MM.1S (cell line): Measurements from ENCODE around the gene VPS35L.

Source experiments
- DNase-seq: peaks from one replicate; pipeline ENCODE4 v3.0.0-alpha.2; 2015
- H2AFZ ChIP-seq: fragments of 300-600 bp; sonication (generic); 2 replicates; pipeline ENCODE4 v1.6.0; 2016; ENCODE audit warnings: antibody characterized with exemption, low read length
- H3F3A ChIP-seq: fragments of 300-600 bp; sonication (generic); 2 replicates; pipeline ENCODE4 v1.6.1; 2016; ENCODE audit warnings: mild to moderate bottlenecking, antibody characterized with exemption, low read length, moderate library complexity, mixed read lengths; ENCODE audit not compliant: insufficient read depth
- H3K27ac ChIP-seq: fragments of 300-600 bp; sonication (generic); 2 replicates; pipeline ENCODE4 v1.5.1; 2016; ENCODE audit warnings: mild to moderate bottlenecking, low read length
- H3K27me3 ChIP-seq: fragments of 300-600 bp; sonication (generic); replicated peaks from 2 replicates; pipeline ENCODE4 v1.6.0; 2016; ENCODE audit warnings: low read length; ENCODE audit not compliant: insufficient read depth
- H3K36me3 ChIP-seq: fragments of 300-600 bp; sonication (generic); replicated peaks from 2 replicates; pipeline ENCODE4 v1.6.1; 2016; ENCODE audit warnings: mild to moderate bottlenecking, low read length, mixed read lengths; ENCODE audit not compliant: insufficient read depth
- H3K4me1 ChIP-seq: fragments of 300-600 bp; sonication (generic); 2 replicates; pipeline ENCODE4 v1.6.1; 2016; ENCODE audit warnings: low read length, mixed read lengths
- H3K4me2 ChIP-seq: fragments of 300-600 bp; sonication (generic); 2 replicates; pipeline ENCODE4 v1.6.0; 2016; ENCODE audit warnings: low read depth, low read length
- H3K4me3 ChIP-seq: fragments of 300-600 bp; sonication (generic); 2 replicates; pipeline ENCODE4 v1.5.1; 2016; ENCODE audit warnings: low read length, mixed read lengths
- H3K79me2 ChIP-seq: fragments of 300-600 bp; sonication (generic); 2 replicates; pipeline ENCODE4 v1.6.1; 2016; ENCODE audit warnings: mixed run types, low read length, mixed read lengths
- H3K9ac ChIP-seq: fragments of 300-600 bp; sonication (generic); 2 replicates; pipeline ENCODE4 v1.6.1; 2016; ENCODE audit warnings: low read length, mixed read lengths
- H3K9me2 ChIP-seq: fragments of 300-600 bp; sonication (generic); replicated peaks from 2 replicates; pipeline ENCODE4 v1.6.1; 2016; ENCODE audit warnings: mild to moderate bottlenecking, low read length, mixed read lengths; ENCODE audit not compliant: insufficient read depth
- H3K9me3 ChIP-seq: fragments of 300-600 bp; sonication (generic); replicated peaks from 2 replicates; pipeline ENCODE4 v1.6.1; 2016; ENCODE audit warnings: mild to moderate bottlenecking, low read length, mixed read lengths; ENCODE audit not compliant: insufficient read depth
- H4K20me1 ChIP-seq: fragments of 300-600 bp; sonication (generic); 2 replicates; pipeline ENCODE4 v1.6.1; 2016; ENCODE audit warnings: mild to moderate bottlenecking, low read length, moderate library complexity, mixed read lengths; ENCODE audit not compliant: insufficient read depth
- CTCF ChIP-seq: fragments of 300-600 bp; sonication (generic); IDR thresholded peaks from 2 replicates; pipeline ENCODE4 v1.5.1; 2016; ENCODE audit warnings: antibody characterized with exemption, low read length, mixed read lengths
- EZH2 ChIP-seq: fragments of 300-600 bp; sonication (generic); optimal IDR thresholded peaks from 2 replicates; pipeline ENCODE3; 2017; ENCODE audit warnings: low read depth, mild to moderate bottlenecking, antibody characterized with exemption, low read length, mixed read lengths
- EZH2phosphoT487 ChIP-seq: fragments of 300-600 bp; sonication (generic); IDR thresholded peaks from 2 replicates; pipeline ENCODE4 v1.6.1; 2018; ENCODE audit warnings: antibody characterized with exemption, low read length

The VPS35L gene

GRCh38 chr16:19574615-19575014, 19.1 kb downstream of the VPS35L start:
- no peak overlapping the region for H3K9ac ChIP-seq
- no peak overlapping the region for H2AFZ ChIP-seq
- no peaks in the 10 kb centered on the region for H4K20me1 ChIP-seq
- no peaks in the 10 kb centered on the region for H3F3A ChIP-seq
- H3K4me1 ChIP-seq: no peaks in the 10 kb centered on the region
- H3K27ac ChIP-seq: no peak overlapping the region
- no peaks in the 10 kb centered on the region for H3K9me2 ChIP-seq
- DNase-seq: no peak
- H3K36me3 ChIP-seq: no peaks in the 10 kb centered on the region
- no peak overlapping the region for H3K4me2 ChIP-seq
- no peak overlapping the region for H3K4me3 ChIP-seq
- H3K79me2 ChIP-seq: no peaks in the 10 kb centered on the region
- H3K27me3 ChIP-seq: no peaks in the 10 kb centered on the region
- TF ChIP-seq EZH2phosphoT487 (no peak), EZH2 (no peak), CTCF (no peak)
- H3K9me3 ChIP-seq: no peaks in the 10 kb centered on the region

GRCh38 chr16:19578378-19578971, 23.0 kb downstream of the VPS35L start:
- no peaks in the 10 kb centered on the region for H3K79me2 ChIP-seq
- H4K20me1 ChIP-seq: no peaks in the 10 kb centered on the region
- no peak overlapping the region for H3K9ac ChIP-seq
- H3K9me2 ChIP-seq: no peaks in the 10 kb centered on the region
- TF ChIP-seq EZH2phosphoT487 (no peak), CTCF (no peak), EZH2 (no peak)
- H3K4me2 ChIP-seq: no peak overlapping the region
- H3K27me3 ChIP-seq: no peaks in the 10 kb centered on the region
- H2AFZ ChIP-seq: no peak overlapping the region
- H3K9me3 ChIP-seq: no peaks in the 10 kb centered on the region
- H3K36me3 ChIP-seq: no peaks in the 10 kb centered on the region
- no peaks in the 10 kb centered on the region for H3K4me1 ChIP-seq
- no peak overlapping the region for H3K4me3 ChIP-seq
- no peak overlapping the region for H3K27ac ChIP-seq
- H3F3A ChIP-seq: no peaks in the 10 kb centered on the region
- no peak for DNase-seq

GRCh38 chr16:19582050-19582831, 26.7 kb downstream of the VPS35L start:
- no peaks in the 10 kb centered on the region for H3K4me1 ChIP-seq
- H3K27me3 ChIP-seq: no peaks in the 10 kb centered on the region
- DNase-seq: no peak
- H3K4me2 ChIP-seq: no peak overlapping the region
- no peak overlapping the region for H3K27ac ChIP-seq
- H3K9me3 ChIP-seq: no peaks in the 10 kb centered on the region
- H3K9ac ChIP-seq: no peak overlapping the region
- H3K79me2 ChIP-seq: no peaks in the 10 kb centered on the region
- H3K9me2 ChIP-seq: no peaks in the 10 kb centered on the region
- TF ChIP-seq EZH2phosphoT487 (no peak), EZH2 (no peak), CTCF (no peak)
- no peaks in the 10 kb centered on the region for H4K20me1 ChIP-seq
- no peak overlapping the region for H2AFZ ChIP-seq
- H3K4me3 ChIP-seq: no peak overlapping the region
- no peaks in the 10 kb centered on the region for H3K36me3 ChIP-seq
- no peaks in the 10 kb centered on the region for H3F3A ChIP-seq
